Measurements from ENCODE around the gene CAMK2D.

Gene CAMK2D

GRCh38 chr4:113504422-113504821 lies 257.1 kb downstream of the CAMK2D start:
- DNase-seq = no peak

- DNase-seq = no peak
These were observed 257.8 kb downstream of the CAMK2D start for GRCh38 chr4:113503691-113504090.

GRCh38 chr4:113502906-113503305 lies 258.6 kb downstream of the CAMK2D start:
- no peak for DNase-seq

GRCh38 chr4:113502476-113502875 lies 259.1 kb downstream of the CAMK2D start:
- DNase-seq = no peak

- DNase-seq = no peak
These were observed 261.1 kb downstream of the CAMK2D start for GRCh38 chr4:113500424-113500823.

- no peak for DNase-seq
These were observed 261.8 kb downstream of the CAMK2D start for GRCh38 chr4:113499696-113500095.

- DNase-seq = no peak
These were observed 262.4 kb downstream of the CAMK2D start for GRCh38 chr4:113499166-113499565.

GRCh38 chr4:113497154-113497884 lies 264.2 kb downstream of the CAMK2D start:
- DNase-seq = no peak

GRCh38 chr4:113496698-113497097 lies 264.8 kb downstream of the CAMK2D start:
- DNase-seq = no peak

- DNase-seq = no peak
These were observed 265.7 kb downstream of the CAMK2D start for GRCh38 chr4:113495790-113496189.

- DNase-seq = no peak
These were observed 278.4 kb downstream of the CAMK2D start for GRCh38 chr4:113483131-113483530.

- DNase-seq = no peak
These were observed 279.2 kb downstream of the CAMK2D start for GRCh38 chr4:113482325-113482724.

- DNase-seq = no peak
These were observed 279.7 kb downstream of the CAMK2D start for GRCh38 chr4:113481820-113482219.

- no peak for DNase-seq
These were observed 281.4 kb downstream of the CAMK2D start for GRCh38 chr4:113480109-113480508.

GRCh38 chr4:113478032-113478431 lies 283.5 kb downstream of the CAMK2D start:
- no peak for DNase-seq

- peak; percentile 62 for DNase-seq
These were observed 284.7 kb downstream of the CAMK2D start for GRCh38 chr4:113476800-113477199.

- peak; percentile 42 for DNase-seq
These were observed 287.5 kb downstream of the CAMK2D start for GRCh38 chr4:113474017-113474416.

GRCh38 chr4:113472864-113473263 lies 288.7 kb downstream of the CAMK2D start:
- DNase-seq = no peak

GRCh38 chr4:113471146-113471860 lies 290.2 kb downstream of the CAMK2D start:
- no peak for DNase-seq

GRCh38 chr4:113469926-113470325 lies 291.6 kb downstream of the CAMK2D start:
- DNase-seq = no peak

GRCh38 chr4:113469023-113469390 lies 292.5 kb downstream of the CAMK2D start:
- DNase-seq = no peak

- DNase-seq = peak; percentile 55
These were observed 293.1 kb downstream of the CAMK2D start for GRCh38 chr4:113468165-113469022.

GRCh38 chr4:113467581-113467980 lies 294.0 kb downstream of the CAMK2D start:
- no peak for DNase-seq

- no peak for DNase-seq
These were observed 299.3 kb downstream of the CAMK2D start for GRCh38 chr4:113462286-113462685.
